Chondrocyte (in vitro differentiated cells): ENCODE measurements around the gene SMYD2. TPM values are rescaled to one million over a fixed set of nuclear protein-coding genes. Genes with fewer than 3 reads are reported as not detected.
A peak's percentile ranks its signal among the peaks of the same experiment; 100 is the strongest.

Experiments used
- DNase-seq: peaks from one replicate; pipeline ENCODE4 v3.0.0; 2021; ENCODE audit warnings: mixed read lengths, low spot score
- H3K27ac Mint-ChIP-seq: one replicate; pipeline ENCODE4 v1.8.0; 2021; ENCODE audit warnings: mild to moderate bottlenecking, moderate library complexity, mixed read lengths; ENCODE audit not compliant: unreplicated experiment
- H3K27me3 Mint-ChIP-seq: 2 replicates; pipeline ENCODE4 v1.8.0; 2021; ENCODE audit warnings: low read depth, mixed read lengths
- H3K36me3 Mint-ChIP-seq: 2 replicates; pipeline ENCODE4 v1.8.0; 2021; ENCODE audit warnings: low read depth, mixed read lengths
- H3K4me1 Mint-ChIP-seq: 2 replicates; pipeline ENCODE4 v1.8.0; 2021; ENCODE audit warnings: low read depth, mild to moderate bottlenecking, mixed read lengths
- H3K4me3 Mint-ChIP-seq: one replicate; pipeline ENCODE4 v1.8.0; 2021; ENCODE audit warnings: mild to moderate bottlenecking, moderate library complexity, mixed read lengths; ENCODE audit not compliant: unreplicated experiment
- H3K9me3 Mint-ChIP-seq: 2 replicates; pipeline ENCODE4 v1.8.0; 2021; ENCODE audit warnings: low read depth, mixed read lengths
- CTCF ChIP-seq: fragments of 200-600 bp; sonication (generic); IDR thresholded peaks from 2 replicates; pipeline ENCODE4 v1.5.0; 2021; ENCODE audit warnings: antibody characterized with exemption, mild to moderate bottlenecking, moderate library complexity
- total RNA-seq: library from RNA; stranded (reverse); gene quantifications from 3 replicates; pipeline ENCODE4 v1.2.1, GENCODE V29; 2021

The SMYD2 gene
- total RNA-seq, 1 donor from 2014 or later, result 50.3 TPM

DNA sequence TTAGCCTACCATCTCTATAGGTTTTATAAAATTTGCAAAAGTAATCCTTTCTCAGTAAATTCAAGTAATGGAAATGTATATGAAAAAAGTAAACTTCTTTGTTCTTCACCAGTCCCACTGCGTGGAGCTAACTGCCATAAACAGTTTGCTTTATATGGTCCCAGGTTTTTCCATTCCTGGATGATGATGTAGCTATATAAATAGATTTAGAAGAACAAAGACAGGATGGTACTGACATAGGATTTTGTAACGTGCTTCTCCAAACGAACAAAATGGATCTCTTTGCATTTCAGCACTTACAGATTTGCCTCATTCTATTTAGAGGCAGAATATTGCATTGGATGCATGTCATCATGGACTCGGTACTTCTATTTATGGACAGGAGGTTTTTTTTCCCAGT is 57.3 kb downstream of the SMYD2 start:
- no peak for DNase-seq
- TF ChIP-seq CTCF, result no peak
- H3K36me3 Mint-ChIP-seq, result peaks cover 9% of the 10 kb centered on the region
- no peak overlapping the region for H3K4me3 Mint-ChIP-seq
- peaks cover 43% of the 10 kb centered on the region for H3K4me1 Mint-ChIP-seq
- H3K27ac Mint-ChIP-seq, result peak overlapping the region; percentile 90
- no peaks in the 10 kb centered on the region for H3K9me3 Mint-ChIP-seq
- H3K27me3 Mint-ChIP-seq, result no peaks in the 10 kb centered on the region

DNA sequence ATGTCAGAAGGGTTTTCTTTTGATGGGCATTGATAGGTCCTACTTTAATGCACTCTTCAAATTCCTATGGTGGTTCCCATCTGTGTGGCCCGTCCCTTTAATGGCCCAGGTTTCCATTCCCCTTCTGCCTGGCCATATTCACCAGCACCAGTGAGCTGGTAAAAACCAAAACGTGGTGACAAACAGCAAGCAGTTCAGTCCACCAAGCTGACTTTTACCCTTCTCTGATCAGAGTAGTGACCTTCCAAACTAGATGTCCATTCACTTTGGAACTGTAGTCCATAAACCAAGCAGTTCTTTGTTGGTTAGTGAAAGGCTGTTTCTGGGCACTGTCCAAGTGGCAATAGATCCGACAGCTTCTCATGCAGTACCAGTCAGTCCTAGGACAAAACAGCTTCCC is 60.5 kb downstream of the SMYD2 start:
- H3K36me3 Mint-ChIP-seq, result peaks cover 20% of the 10 kb centered on the region
- no peak for TF ChIP-seq CTCF
- no peak overlapping the region for H3K27ac Mint-ChIP-seq
- no peaks in the 10 kb centered on the region for H3K9me3 Mint-ChIP-seq
- H3K4me1 Mint-ChIP-seq, result peaks cover 26% of the 10 kb centered on the region
- no peak for DNase-seq
- no peak overlapping the region for H3K4me3 Mint-ChIP-seq
- H3K27me3 Mint-ChIP-seq, result no peaks in the 10 kb centered on the region

DNA sequence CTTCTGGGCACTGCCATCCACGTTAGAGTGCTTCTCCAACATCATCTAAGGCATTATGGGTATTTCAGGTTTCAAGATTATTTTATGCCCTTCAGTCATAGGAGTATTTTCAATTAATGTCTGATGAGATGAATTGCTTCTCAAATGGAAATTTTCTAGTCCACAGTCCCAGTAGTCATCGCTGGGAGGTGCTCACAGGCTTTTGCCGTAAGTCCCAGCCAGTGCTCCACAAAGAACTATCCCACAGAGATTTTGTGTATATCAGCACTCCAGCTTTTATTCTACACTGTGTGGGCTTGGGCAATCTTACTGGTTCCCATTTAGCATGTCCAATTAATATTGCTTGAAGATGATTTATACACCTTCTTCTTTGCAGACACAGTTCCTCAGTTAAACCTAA is 61.0 kb downstream of the SMYD2 start:
- DNase-seq, result no peak

GRCh38 chr1:214342525-214342924 is 61.6 kb downstream of the SMYD2 start:
- H3K9me3 Mint-ChIP-seq, result no peaks in the 10 kb centered on the region
- DNase-seq, result no peak
- peaks cover 23% of the 10 kb centered on the region for H3K36me3 Mint-ChIP-seq
- H3K4me1 Mint-ChIP-seq, result peaks cover 15% of the 10 kb centered on the region
- H3K4me3 Mint-ChIP-seq, result no peak overlapping the region
- no peaks in the 10 kb centered on the region for H3K27me3 Mint-ChIP-seq
- no peak for TF ChIP-seq CTCF
- no peak overlapping the region for H3K27ac Mint-ChIP-seq

More for the DNA sequence above, 61.0 kb downstream of the SMYD2 start:
- Mint-ChIP-seq H3K36me3 (peaks cover 19% of the 10 kb centered on the region), H3K27ac (no peak overlapping the region), H3K9me3 (no peaks in the 10 kb centered on the region), H3K4me1 (peaks cover 21% of the 10 kb centered on the region), H3K4me3 (no peak overlapping the region), H3K27me3 (no peaks in the 10 kb centered on the region)
- TF ChIP-seq CTCF, result no peak

GRCh38 chr1:214344897-214345296 is 63.9 kb downstream of the SMYD2 start:
- no peak for DNase-seq
- Mint-ChIP-seq H3K36me3 (peaks cover 27% of the 10 kb centered on the region), H3K4me3 (no peak overlapping the region), H3K27me3 (no peaks in the 10 kb centered on the region), H3K4me1 (peaks cover 10% of the 10 kb centered on the region), H3K27ac (no peak overlapping the region), H3K9me3 (no peaks in the 10 kb centered on the region)
- no peak for TF ChIP-seq CTCF
